GM21717 (cell line): ENCODE results near the gene CMYA5.

ENCODE experiments used
- ATAC-seq: cut with Tn5 transposase; IDR thresholded peaks from one replicate; pipeline ENCODE4 v1.9.1; 2021; ENCODE audit warnings: mild to moderate bottlenecking, moderate library complexity; ENCODE audit not compliant: unreplicated experiment

The CMYA5 gene

DNA sequence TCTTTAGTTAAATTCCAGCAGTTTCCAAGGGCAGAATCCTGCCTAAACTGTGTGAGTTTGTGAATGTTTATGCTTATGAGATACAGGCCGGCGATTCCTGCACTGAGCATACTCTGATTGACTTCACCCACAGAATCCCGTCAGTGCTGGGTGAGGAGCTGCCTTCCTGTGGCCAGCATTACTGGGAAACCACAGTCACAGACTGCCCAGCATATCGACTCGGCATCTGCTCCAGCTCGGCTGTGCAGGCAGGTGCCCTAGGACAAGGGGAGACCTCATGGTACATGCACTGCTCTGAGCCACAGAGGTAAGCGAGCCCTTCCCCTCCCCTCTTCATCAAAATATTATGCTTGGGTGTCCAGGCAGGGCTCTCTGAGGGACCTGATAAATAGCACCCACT lies 103.7 kb downstream of the CMYA5 start:
- ATAC-seq: no peak

GRCh38 chr5:79793722-79794121 lies 104.1 kb downstream of the CMYA5 start:
- no peak for ATAC-seq

GRCh38 chr5:79794347-79794746 lies 104.7 kb downstream of the CMYA5 start:
- ATAC-seq: no peak

DNA sequence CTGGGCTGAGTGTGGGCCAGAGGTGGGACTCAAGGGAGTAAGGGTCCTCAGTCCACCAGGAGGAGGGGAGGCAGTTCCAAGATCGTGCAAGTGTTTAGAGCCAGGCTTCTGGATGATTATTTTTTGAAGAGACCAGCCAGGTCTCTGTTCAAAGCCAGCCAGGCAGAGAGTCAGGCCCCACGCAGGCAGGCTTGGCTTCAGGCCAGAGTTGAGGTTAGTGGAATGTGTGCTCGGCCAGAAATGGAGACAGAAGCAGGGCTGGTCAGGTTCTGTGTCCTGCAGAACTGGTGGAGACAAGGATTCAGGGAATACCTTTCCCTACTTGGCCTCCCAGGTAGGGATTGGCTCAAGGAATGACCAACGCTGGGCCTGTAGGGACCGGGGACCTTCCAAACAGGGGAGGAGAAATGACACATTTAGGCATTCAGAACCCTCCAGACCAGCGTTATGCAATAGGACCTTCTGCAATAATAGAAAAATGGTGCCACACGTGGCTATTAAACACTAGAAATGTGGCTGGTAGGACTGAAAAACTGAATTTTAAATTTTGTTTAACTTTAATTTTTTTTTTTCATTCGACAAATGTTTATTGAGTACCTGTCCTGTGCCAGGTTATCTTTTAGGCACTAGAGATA lies 106.2 kb downstream of the CMYA5 start:
- ATAC-seq: no peak

- ATAC-seq: no peak
Measured at GRCh38 chr5:79798893-79799590, 109.4 kb downstream of the CMYA5 start.

- ATAC-seq: no peak
Measured at GRCh38 chr5:79800979-79801827, 111.6 kb downstream of the CMYA5 start.

- no peak for ATAC-seq
Measured at GRCh38 chr5:79802406-79802805, 112.8 kb downstream of the CMYA5 start.

DNA sequence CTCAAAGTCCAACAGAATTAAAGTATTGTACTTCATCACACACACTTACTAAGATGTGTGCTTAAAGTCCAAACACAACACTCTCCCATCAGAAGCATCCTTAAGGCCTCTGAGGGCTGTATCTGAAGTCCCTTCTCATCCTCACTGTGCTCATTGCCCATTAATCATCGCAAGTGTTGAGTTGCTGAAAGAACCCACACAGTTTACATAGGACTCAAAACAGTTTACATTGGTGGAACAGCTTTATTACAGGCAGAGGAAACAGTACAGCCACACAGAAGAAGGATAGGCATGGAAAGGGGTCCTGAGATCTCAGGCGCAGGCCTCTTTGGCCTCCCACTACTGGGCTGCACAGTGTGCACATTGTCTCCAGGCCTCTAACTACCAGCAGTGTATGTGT lies 113.4 kb downstream of the CMYA5 start:
- no peak for ATAC-seq

DNA sequence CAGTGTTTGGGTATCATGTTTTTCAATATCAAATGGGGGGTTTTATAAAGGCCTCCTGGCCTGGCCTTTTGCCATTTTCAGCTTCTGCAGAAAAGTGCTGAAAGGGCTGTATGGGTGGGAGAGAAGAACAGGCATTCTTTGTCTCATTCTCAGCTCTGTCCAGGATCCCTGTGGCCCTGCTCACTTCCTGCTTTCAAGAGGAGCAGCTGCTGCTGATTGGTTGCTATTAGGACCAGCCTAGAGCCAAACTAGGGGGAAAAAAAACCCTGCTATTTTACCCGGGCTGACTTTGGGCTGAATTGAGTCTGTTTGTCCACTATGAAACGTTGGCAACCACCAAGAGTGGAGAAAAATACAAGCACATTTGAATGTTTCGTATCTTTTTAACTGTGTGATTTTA lies 117.1 kb downstream of the CMYA5 start:
- no peak for ATAC-seq

DNA sequence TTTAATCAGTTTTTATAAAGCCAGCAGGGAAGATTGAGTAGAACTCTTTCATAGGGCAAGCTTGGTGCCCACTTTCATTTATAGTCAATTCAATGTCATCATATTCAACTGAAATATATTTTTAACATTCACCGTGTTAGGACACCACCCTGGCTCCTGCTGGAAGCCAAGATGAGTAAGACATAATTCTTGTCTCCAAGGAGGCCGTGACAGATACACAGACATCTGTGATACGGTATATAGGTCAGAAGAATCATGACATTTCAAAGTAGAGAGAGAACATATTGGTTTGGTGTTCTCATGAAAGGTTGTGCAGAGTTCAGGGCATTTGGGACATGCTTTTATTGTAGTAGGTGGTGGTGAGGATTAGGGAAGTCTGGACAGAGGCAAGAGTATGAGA lies 120.1 kb downstream of the CMYA5 start:
- ATAC-seq: no peak

DNA sequence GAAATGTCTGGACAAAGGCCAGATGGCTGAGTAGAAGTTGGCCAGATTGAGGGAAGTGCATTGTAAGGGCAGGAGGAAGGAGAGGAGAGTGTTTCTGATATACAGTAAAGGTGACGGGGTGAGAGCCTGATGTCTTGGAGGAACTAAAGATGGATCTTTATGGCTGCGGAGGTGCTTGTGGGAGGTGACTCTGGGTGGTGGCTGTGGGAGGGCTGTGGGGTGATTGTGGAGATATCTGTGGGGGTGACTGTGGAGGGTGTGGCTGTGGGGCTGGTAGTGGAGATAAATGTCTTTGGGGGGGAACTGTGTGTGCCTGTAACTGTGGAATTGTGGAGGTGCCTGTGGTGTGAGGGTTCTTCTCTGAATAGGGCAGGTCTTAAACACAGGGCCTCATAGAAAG lies 121.4 kb downstream of the CMYA5 start:
- ATAC-seq: no peak

DNA sequence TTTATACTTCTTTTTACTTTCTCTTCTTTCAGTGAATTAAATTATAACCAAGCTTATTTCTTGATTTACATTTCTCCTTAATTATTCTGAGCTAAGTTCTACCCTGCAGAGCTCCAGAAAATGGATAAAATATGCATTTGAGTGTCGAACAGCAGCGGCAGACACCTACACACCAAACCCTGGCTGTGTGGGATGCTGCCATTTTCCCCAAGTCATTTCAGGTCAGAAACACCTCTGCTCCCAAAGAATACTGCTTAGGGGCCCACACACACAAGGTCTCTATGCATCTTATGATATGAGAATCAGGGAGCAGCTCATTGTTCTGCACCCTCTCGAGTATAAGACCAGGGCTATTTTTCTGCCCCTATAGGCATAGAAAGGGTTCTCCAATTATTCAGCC lies 122.3 kb downstream of the CMYA5 start:
- ATAC-seq: no peak

DNA sequence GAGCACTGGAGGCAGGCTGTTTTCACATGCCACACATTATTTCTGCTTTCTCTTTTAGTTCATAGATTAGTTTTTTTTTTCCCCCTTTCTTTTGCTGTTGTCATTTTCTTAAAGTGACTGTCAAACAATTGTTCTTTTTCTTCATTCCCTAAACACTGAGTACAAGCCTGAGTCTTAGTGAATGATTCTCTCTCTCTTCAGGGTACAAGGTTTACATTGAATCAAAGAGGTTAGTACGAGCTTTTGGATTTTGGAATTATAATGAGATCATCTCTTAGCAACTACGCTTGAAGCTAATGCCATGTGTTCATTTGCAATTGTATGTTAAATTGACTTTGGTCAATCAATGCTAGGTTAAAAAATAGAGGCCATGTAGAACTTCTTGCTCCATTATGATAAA lies 125.1 kb downstream of the CMYA5 start:
- ATAC-seq: no peak

GRCh38 chr5:79816014-79816413 lies 126.4 kb downstream of the CMYA5 start:
- ATAC-seq: no peak

DNA sequence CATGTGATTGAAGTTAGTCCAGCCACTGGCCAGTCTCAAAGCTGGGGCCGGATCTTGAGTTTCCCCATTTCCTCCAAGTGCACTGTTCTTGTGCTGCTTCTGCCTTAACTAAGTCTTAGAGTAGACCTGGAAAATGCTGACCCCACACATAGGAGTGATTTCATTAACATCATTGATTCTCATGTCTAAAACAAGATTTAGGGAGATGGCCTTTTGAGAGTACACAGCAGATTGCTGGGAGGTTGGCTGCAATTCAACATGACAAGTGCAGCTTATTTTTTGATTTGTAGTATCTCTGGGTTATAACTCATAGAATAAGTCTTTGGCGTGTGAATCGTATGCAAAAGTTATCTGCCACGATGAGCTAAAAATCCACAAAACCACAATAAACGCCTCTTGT lies 131.0 kb downstream of the CMYA5 start:
- ATAC-seq: no peak

DNA sequence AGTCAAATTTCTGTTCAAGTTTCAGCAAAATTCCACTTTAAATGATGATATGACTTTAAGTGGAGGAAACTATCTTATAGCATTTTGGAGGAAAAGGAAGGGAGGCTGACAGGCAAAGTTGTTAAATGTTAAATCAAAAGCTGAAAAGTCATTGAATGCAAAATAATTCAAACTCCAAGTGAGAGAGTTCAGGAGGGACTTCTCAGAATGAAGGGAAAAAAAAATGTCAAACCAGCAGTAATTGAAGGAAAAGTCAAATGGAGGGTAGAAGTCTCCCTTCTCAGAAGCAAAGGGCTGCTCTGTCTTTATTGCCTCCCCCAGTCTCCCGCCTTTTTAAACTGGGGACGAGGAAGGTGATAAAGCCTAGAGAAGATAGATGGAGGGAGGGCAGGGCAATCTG lies 134.8 kb downstream of the CMYA5 start:
- no peak for ATAC-seq

DNA sequence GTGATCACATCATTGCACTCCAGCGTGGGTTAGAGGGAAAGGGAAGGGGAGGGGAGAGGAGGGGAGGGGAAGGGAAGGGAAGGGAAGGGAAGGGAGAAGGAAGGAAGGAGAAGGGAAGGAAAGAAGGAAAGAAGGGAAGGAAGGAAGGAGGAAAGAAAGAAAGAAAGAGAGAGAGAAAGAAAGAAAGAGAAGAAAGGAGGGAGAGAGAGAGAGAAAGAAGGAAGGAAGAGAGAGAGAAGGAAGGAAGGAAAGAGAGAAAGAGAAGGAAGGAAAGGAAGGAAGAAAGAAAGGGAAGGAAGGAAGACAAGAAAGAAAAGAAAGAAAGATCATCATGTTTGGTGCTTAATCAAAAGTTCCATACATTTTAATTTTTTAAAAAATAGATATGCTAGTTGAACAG lies 136.2 kb downstream of the CMYA5 start:
- no peak for ATAC-seq

DNA sequence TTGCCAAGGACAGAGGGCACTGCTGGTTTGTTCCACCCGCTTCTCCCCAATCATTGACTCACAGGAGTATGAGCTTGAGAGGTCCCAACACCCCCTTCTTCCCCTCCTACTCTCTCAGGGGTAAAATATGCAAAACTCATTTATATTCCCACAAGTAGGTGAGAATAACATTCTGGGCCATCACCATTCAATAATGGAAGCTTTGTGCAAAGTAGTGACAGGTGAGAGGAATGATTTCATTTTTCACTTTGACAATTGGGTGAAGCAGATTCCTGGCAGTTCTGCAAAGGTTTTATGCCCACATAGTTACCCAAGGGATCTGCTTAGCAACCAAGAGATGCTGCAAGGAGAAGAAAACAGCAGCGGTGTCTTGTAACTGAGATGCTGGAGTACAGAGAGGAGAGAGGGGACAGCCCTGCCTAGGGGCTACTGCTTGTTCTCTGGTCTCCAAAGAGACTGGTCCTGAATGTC lies 137.6 kb downstream of the CMYA5 start:
- no peak for ATAC-seq

DNA sequence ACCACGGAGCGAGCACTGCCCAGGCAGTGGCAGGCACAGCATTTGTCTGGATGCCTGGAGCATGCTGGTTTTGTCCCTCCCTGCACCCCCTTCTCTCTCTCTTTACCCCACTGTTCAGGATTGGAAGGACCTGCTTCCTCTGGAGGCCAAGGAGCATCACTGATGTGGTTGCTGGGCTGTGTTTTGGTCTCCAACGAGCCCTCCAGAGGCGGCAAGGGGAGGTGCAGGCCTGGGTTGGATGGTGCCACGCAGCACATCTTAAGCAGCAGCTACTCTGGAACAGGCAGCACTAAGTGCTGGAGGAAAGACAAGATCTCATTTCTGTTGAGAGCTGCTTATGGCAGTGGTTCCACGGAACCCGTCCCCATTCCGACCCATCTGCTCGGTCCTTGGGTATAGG lies 139.6 kb downstream of the CMYA5 start:
- ATAC-seq: no peak

GRCh38 chr5:79831381-79832309 lies 142.0 kb downstream of the CMYA5 start:
- ATAC-seq: no peak

DNA sequence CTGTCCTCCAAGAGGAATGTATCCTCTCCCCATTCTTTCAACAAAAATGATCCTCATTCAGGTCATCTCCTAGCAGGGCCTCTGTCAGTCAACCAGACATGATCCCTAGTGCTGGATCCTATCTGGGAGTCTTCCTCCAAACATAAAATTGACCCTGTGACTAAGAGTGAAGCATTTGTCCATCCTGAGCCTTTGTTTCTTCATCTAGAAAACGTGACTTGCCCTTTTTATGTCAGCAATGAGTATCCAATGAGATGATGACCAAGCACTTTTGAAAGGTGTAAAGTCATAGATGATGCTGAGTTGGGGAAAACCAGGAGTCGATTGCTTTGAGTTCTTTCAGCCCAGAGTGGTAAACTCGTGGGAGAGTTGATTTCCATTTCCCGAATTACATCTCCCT lies 143.3 kb downstream of the CMYA5 start:
- ATAC-seq: no peak
